Left kidney (tissue), 2 donors: Measurements from ENCODE around the gene MLXIP. TPM values are rescaled to one million over a fixed set of nuclear protein-coding genes. Genes with fewer than 3 reads are reported as not detected.
"Not testable (repeated sequence)": the region's sequence is repeated elsewhere in the genome, so short reads cannot be mapped to it uniquely, and the experiment has no call there.

Experiments used
- DNase-seq: peaks from one replicate; pipeline ENCODE4 v3.0.0-alpha.2; 2013
- polyA plus RNA-seq: library from polyadenylated mRNA; unstranded; fragments of 120-200 nt; gene quantifications from one replicate; pipeline ENCODE4 v1.2.1, GENCODE V29; 2013; ENCODE audit not compliant: insufficient read length

Gene MLXIP
- polyA plus RNA-seq, 1 donor: 43.0 TPM

DNA sequence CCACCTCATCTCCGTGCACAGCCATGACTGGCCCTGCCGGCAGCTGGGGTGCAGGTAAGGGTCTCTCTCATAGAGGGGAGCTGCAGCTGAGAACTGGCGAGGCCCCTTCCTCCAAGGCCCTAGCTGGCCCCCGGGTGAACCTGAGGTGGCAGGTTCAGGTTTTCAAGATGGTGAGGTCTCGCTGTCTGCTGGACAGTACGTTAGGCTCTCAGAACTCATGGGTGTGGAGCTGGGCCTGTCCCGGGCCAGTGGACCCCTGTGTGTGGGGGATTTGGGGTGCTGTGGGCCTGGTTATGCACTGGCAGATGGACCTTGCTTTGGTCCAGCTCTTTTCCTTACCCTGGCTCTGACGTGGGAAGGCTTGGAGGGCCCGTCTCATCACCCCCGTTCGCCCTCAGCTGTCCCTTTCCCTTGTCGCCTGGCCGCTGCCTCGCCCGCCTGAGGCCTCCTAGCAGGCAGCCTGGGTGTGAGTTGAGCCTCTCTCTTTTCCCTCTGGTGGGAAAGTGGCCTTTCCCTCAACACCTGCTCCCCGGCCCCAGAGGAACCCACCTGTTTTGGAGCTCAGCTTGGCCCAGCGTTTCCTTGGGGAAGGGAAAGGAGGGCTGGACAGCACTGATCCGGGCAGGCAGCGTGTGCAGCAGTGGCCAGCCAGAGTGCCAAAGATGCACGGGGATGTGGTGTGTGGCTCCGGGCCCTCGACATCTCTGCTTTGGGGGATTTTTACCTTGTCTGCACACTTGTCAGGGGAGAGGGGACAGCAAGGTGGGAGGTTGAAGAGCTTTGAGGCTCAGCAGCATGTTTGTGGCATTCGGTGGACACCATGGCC is 67.2 kb downstream of the MLXIP start:
- no peak for DNase-seq

GRCh38 chr12:122147514-122148290 is 69.1 kb downstream of the MLXIP start:
- no peak for DNase-seq

DNA sequence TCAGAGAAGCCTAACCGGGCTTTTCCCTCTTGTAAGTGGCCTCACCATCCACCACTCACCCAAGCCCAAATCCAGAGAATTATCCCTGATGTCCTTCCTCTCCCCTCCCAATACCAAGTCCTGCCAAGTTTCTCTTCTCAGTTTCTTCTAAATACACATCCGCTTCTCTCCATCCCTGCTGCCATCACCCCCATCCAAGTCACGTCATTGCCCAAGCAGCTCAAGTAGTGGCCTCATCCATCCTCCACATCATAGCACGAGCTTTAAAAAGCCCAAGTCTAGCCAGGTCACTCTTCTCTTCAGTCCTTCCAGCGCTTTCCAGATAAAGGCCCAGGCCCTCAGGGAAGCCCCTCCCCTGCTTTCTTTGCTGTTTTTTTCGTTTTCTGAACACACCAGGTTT is 70.1 kb downstream of the MLXIP start:
- DNase-seq: no peak

DNA sequence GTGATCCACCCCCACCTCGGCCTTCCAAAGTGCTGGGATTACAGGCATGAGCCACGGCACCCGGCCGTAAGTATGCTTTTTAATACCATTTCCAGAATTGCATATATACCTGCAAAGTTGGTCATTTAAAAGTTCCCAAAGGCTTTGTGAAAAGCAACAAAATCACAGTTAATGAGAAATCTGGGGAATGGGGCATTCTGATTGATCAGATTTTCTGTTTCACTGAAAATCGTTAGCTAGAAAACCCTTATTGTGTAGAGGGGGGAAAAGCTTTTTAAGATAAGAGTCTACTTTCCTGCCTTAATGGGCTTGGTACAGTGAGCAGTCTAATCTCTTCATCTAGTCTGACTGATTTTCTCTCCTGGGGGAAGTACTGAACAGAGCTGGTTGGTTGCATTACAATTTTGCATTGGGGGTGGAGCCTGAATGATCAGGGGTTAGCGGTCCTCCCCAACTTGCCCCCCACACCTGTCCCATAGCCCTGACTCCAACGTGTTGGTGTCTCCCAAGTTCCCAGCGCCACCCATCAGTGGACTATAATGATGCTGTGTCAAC is 71.6 kb downstream of the MLXIP start:
- no peak for DNase-seq

- no peak for DNase-seq
Measured at GRCh38 chr12:122152754-122153153, 74.2 kb downstream of the MLXIP start.

DNA sequence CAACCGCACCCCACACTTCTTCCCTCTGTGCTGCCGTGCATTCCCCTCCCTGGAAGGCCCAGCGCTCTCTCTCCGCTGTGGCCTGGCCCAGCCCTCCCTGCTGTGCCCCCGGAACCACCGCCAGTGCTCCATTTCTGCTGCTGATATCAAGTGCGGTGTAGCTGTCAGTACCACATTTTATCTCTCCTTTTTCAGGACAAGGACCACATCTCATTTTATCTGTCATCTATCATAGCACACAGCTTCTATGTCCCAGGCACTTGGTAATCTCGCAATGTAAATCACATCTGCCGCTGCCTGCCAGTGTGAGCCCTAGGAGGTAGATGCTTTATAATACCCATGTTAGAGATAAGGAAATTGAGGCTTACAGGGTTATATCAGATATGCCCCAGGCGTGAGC is 77.1 kb downstream of the MLXIP start:
- no peak for DNase-seq

DNA sequence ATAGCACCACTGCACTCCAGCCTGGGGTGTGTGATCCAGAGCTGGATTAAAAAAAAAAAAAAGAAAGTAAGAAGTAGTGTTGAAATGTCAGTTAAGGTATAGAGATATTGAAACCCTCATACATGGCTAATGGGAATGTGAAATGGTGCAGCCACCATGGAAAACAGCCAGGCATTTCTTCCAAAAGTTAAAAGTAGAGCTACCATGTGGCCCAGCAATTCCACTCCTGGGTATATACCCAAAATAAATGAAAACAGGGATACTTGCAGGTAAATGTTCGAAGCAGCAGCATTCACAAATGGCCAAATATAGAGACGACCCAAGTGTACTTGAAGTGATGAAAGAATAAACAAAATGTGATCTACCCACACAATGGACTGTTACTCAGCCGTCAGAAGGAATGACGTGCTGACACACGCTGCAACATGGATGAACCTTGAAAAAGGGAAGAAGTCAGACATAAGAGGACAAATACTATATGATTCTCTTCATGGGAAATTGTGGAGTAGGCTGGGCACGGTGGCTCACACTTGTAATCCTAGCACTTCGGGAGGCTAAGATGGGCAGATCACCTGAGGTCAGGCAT is 80.2 kb downstream of the MLXIP start:
- DNase-seq: no peak

GRCh38 chr12:122159882-122160281 is 81.3 kb downstream of the MLXIP start:
- no peak for DNase-seq

DNA sequence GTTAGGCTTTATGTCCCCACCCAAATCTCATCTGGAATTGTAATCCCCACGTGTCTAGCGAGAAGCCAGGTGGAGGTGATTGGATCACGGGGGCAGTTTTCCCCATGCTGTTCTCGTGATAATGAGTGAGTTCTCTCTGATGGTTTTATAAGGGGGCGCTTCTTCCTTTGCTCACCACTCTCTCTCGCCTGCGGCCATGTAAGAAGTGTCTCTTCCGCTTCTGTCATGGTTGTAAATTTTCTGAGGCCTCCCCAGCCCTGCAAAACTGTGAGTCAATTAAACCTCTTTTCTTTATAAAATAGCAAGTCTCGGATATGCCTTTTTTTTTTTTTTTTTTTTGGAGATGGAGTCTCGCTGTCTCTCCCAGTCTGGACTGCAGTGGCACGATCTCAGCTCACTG is 82.2 kb downstream of the MLXIP start:
- no peak for DNase-seq

- no peak for DNase-seq
Measured at GRCh38 chr12:122161682-122162081, 83.1 kb downstream of the MLXIP start.

DNA sequence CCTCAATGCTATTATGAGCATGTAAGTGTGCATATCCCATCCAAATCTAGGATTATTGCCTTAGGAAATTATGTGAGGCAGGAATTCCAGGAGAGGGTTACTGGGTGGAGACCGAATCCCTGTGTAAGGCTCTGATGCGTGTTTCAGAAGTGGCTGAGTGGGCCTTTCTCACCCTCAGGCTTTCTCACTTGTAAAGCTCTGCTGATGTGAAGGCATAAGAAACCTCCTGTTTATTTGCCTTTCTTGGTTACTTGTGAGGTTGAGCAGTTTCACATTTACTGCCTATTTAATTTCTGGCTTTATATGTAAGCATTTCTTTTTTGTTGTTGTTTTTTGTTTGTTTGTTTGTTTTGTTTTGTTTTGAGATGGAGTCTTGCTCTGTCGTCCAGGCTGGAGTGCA is 84.4 kb downstream of the MLXIP start:
- DNase-seq: no peak

- no peak for DNase-seq
Measured at GRCh38 chr12:122166422-122167349, 88.1 kb downstream of the MLXIP start.

- DNase-seq: no peak
Measured at GRCh38 chr12:122167356-122167925, 88.9 kb downstream of the MLXIP start.

DNA sequence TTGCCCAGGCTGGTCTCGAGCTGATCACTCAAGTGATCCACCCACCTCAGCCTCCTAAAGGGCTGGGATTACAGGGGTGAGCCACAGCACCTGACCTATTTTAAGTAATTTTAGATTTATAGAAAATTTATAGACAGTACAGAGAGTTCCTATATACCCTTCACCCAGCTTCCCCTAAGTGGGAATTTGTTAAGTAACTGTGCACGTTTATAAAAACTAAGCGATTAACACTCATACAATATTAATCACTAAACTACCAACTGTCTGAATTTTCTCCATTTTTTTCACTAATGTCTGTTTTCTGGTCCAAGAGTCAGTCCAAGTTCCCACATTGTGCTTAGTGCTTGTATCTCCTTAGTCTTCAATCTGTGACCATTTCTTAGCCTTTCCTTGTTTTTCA is 89.9 kb downstream of the MLXIP start:
- DNase-seq: no peak

DNA sequence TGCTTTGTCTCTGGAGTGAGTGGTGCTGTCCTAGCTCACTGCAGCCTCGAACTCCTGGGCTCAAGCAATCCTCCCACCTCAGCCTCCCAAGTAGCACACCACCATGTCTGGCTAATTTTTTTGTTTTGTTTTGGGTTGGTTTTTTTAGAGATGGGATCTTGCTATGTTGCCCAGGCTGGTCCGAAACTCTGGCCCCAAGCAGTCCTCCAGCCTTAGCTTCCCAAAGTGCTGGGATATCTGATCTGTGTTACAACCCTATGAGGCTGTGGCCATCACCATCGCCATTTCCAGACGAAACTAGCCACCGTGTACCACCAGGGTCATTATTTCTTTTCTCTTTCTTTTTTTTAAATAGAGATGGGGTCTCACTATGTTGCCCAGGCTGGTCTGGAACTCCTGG is 92.8 kb downstream of the MLXIP start:
- DNase-seq: no peak

- DNase-seq: no peak
Measured at GRCh38 chr12:122172262-122172939, 93.8 kb downstream of the MLXIP start.

GRCh38 chr12:122174155-122174845 is 95.7 kb downstream of the MLXIP start, which contains the start of gene IL31:
Gene IL31 (minus strand): TSS chr12:122174221. CDS start chr12:122174172, 49 bp downstream.
- DNase-seq: no peak

- not testable (repeated sequence) for DNase-seq
Measured at GRCh38 chr12:122176473-122176872, 97.9 kb downstream of the MLXIP start.

- peak; percentile 65 for DNase-seq
Measured at GRCh38 chr12:122182887-122183587, 104.5 kb downstream of the MLXIP start, which contains the start of gene LRRC43. Gene LRRC43 (plus strand): TSS chr12:122183123. CDS start chr12:122183145, 22 bp downstream.
